ENCODE measurements around the gene FBXL16. TPM values are rescaled to one million over a fixed set of nuclear protein-coding genes. Genes with fewer than 3 reads are reported as not detected.

FBXL16 gene
- total and polyA plus RNA-seq, 9 of the 15 experiments (the other 6 are each of a cell fraction or from before 2014, with no cell fraction given) = 0.21 to 8.2 (median 1.7) TPM

- no peak for TF ChIP-seq CTCFL (IDR thresholded peaks at IDR 0.05; ENCODE audit: borderline replicate concordance, insufficient read depth, low read depth, low read length, poor library complexity, severe bottlenecking)
- TF ChIP-seq SIN3A (IDR thresholded peaks at IDR 0.05; ENCODE audit: borderline replicate concordance in 2 of 2, control insufficient read depth in 1 of 2, low read depth in 2 of 2, low read length in 2 of 2) = 0 out of 4 replicates have a peak, but pooled peaks of 1 of the 2 experiments have one; percentile 5
- no peak for TF ChIP-seq GTF3C2 (IDR thresholded peaks at IDR 0.05; ENCODE audit: borderline replicate concordance, extremely low read depth, insufficient read length)
- no peak for TF ChIP-seq SIRT6 (IDR thresholded peaks at IDR 0.05; ENCODE audit: low read depth, low read length)
- no peak for TF ChIP-seq ZFP91 (CRISPR knock-in tag; IDR thresholded peaks at IDR 0.05)
- no peak for TF ChIP-seq RBM14 (IDR thresholded peaks at IDR 0.05; ENCODE audit: borderline replicate concordance, insufficient read depth, low read depth, low read length)
- no peak for TF ChIP-seq ZNF76 (CRISPR knock-in tag; IDR thresholded peaks at IDR 0.05; ENCODE audit: borderline replicate concordance)
- TF ChIP-seq SAFB (IDR thresholded peaks at IDR 0.05; ENCODE audit: borderline replicate concordance, low read depth, low read length) = no peak
- no peak for TF ChIP-seq E2F3 (CRISPR knock-in tag; IDR thresholded peaks at IDR 0.05)
- no peak for TF ChIP-seq ZNF583 (CRISPR knock-in tag; IDR thresholded peaks at IDR 0.05)
- TF ChIP-seq SRSF3 (IDR thresholded peaks at IDR 0.05; ENCODE audit: insufficient read depth, low read length) = no peak
- TF ChIP-seq SMARCB1 (IDR thresholded peaks at IDR 0.05; ENCODE audit: insufficient read length, low read depth) = no peak
- no peak for TF ChIP-seq NFIC (IDR thresholded peaks at IDR 0.05)
These were observed 34.2 kb upstream of the FBXL16 start (continued) for GRCh38 chr16:739560-740458.

Measured in K562 (cell line).